Endometrium (tissue), 2 donors: ENCODE results near the gene ATP8A2.
"Not testable (repeated sequence)": the region's sequence is repeated elsewhere in the genome, so short reads cannot be mapped to it uniquely, and the experiment has no call there.

Experiments used
- FAIRE-seq: peaks from 2 replicates; lab custom pipeline; 2012; peaks lifted over from hg19 to GRCh38; lab: Jason Lieb, UNC
- donor health status: control.
- donor health status: control.

ATP8A2 gene

DNA sequence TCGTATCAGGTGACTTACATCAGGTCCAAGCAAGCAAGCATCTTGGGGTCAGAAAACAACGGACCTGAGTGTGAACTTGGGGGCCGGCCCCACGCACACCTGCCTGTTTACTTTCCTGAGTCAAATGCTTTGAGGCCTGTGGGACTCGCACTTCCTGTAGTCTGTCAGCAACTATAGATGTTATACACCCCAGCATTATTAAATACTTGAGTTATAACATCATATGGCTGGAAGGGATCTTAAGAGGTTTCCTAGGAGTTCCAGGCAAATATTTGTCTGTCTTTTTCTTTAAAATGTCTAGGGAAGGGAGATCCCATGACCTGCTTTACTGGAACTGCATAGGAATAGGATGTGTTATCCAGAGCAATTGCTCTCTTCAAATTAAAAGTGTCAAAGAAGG lies 399.4 kb downstream of the ATP8A2 start:
- FAIRE-seq, result no peak

GRCh38 chr13:25771641-25772478 lies 400.1 kb downstream of the ATP8A2 start:
- FAIRE-seq, result no peak

GRCh38 chr13:25772534-25772933 lies 400.8 kb downstream of the ATP8A2 start:
- not testable (repeated sequence) for FAIRE-seq

DNA sequence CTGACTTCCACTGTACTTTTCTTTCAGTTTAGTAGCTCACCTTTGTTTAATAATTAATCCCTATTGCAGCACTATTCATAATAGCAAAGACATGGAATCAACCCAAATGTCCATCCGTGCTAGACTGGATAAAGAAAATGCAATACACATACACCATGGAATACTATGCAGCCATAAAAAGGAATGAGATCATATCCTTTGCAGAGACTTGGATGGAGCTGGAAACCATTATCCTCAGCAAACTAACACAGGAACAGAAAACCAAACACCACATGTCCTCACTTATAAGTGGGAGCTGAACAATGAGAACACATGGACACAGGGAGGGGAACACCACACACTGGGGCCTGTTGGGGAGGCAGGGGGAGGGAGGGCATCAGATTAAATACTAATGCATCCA lies 402.3 kb downstream of the ATP8A2 start:
- not testable (repeated sequence) for FAIRE-seq

- no peak for FAIRE-seq
Measured at GRCh38 chr13:25775275-25775674, 403.5 kb downstream of the ATP8A2 start.

DNA sequence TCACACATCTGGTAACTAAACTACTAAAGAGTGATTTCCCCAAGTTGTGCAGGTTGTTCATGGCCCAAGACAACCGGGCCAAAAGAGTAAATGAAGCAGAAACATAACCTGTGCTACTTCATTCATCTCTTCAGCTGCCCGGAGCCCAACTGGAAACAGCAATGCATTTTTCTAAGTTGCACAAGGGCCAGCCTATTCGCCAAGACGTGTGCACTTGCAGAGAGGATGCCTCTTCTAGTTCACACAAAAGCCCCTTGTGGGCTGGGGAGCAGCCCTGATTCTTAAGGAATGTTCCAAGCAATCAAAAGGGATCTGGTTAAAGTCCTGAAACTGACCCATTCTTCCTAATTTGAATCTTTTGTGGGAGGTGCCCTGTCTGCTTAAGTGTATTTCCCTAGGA lies 404.2 kb downstream of the ATP8A2 start:
- FAIRE-seq, result no peak

DNA sequence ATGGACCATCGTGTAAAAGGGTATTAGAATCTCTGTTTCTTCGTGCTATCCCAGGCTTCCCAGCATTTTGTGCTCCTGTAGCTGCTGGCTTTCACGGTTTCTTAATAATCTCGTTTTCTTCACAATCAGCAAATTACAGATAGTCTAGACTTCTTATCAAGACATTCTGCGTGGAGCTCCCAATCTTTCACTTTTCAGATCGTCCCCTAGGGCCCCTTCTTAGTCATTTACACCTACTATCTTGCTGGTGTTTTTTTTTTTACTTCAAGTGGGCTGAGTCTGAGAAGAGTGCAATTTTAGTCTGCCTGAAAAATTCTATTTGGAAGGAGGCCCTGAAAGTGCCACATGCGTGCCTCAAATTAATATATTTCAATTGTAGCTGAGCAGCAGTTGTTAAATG lies 404.9 kb downstream of the ATP8A2 start:
- FAIRE-seq, result no peak

- FAIRE-seq, result no peak
Measured at GRCh38 chr13:25777509-25777908, 405.7 kb downstream of the ATP8A2 start.

GRCh38 chr13:25778365-25778764 lies 406.6 kb downstream of the ATP8A2 start:
- no peak for FAIRE-seq

DNA sequence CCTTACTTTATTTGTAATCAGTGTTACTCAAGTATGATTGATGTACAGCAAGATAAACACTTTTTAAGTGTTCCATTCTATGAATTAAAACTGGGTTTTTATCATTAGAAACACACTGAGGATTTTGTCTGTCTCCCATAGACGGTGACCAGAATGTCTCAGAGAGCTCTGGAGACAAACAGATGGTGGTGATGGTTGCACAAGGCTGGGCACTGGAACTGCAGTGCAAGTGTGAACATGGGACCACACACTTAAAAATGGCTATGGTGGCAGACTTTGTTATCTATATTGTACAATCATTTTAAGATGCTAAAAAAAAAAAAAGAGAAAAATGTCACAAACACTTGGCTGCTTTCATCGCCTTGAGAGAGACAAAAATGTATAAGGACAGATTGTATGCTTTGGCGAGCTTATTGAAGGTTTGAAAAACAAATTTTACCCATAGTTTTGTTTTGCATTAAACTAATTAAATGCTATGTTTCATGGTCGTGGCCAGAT lies 407.1 kb downstream of the ATP8A2 start:
- no peak for FAIRE-seq

DNA sequence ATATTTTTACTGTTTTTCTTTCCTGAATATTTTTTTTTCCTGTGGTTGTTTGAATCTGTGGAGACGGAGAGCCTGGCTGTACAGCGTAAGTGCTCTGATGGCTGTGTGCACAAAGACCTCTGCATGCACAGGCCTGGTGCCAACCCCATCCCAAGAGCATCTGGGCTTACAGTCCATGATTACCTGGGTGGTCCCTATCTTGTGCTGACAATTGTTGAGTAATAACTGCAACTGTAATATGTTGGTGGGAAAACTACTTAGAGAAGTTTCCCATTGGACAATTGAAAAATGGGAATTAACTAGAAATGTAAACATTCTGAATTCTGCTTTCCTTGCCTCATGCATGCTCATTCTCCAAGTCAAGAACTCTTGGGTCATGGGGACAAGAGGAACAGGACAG lies 411.3 kb downstream of the ATP8A2 start:
- FAIRE-seq, result no peak

DNA sequence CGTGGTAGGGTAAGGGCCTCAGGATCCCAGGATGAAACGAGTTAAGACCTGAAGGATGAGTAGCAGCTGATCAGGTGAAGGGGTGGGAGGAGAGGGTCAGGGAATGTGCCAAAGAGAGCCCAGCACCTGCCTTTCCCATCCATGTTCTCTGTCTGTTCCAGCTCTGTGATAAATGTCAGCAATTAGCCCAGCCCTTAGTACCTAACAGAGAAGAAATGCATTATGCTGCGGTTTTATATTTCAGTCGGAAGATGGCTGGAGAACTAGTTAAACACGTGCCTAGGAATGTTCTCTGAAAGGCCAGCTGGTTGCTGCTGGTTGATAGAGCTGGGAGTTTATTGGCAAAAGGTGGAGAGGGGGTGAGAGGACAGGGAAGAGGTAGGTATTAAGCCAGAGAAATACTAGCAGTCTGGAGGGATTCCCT lies 411.8 kb downstream of the ATP8A2 start:
- FAIRE-seq, result no peak

DNA sequence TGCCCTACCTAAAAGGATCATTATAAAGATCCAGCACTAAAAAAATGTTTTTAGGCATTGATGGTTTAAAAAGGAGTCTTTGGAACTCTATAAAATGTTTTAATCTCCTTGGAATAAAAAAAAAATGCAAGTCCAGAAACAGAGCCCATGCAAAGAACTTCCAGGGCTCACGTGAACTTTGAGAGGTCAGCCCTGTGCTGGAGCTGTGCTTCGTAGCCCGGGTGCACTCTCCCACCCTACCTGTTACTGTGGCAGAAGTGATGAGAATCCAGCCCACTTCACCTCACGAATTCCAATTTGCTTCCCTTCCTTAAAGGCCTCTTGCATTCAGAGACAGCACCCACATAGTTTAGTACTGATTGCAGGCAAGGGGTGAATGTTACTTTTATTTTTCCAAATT lies 412.3 kb downstream of the ATP8A2 start:
- no peak for FAIRE-seq

DNA sequence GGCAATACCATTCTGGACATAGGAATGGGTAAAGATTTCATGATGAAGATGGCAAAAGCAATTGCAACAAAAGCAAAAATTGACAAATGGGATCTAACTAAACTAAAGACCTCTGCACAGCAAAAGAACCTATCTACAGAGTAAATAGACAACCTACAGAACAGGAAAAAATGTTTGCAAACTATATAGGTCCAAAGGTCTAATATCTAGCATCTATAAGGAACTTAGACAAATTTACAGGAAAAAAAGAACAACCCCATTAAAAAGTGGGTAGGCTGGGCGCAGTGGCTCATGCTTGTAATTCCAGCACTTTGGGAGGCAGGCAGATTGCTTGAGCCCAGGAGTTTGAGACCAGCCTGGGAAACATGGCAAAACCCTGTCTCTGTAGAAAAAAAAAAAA lies 418.4 kb downstream of the ATP8A2 start:
- FAIRE-seq, result not testable (repeated sequence)

DNA sequence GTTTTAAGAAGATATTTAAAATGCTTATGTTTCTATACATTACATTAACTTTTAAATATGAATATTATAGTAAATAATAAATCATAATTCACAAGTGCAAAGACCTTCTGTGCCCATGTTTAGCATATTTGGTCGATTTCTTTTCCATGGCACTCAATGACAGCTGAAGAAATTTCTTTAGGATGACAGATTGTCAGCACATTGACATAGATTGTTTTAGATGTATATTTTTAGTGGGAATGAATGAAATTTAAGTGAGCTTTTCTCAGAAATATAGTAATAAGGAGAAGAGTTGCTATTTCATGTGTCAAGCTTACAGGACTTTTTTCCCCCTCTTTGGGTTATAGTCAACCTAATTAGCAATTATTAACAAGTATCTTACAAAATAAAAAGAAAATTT lies 423.5 kb downstream of the ATP8A2 start:
- FAIRE-seq, result no peak

DNA sequence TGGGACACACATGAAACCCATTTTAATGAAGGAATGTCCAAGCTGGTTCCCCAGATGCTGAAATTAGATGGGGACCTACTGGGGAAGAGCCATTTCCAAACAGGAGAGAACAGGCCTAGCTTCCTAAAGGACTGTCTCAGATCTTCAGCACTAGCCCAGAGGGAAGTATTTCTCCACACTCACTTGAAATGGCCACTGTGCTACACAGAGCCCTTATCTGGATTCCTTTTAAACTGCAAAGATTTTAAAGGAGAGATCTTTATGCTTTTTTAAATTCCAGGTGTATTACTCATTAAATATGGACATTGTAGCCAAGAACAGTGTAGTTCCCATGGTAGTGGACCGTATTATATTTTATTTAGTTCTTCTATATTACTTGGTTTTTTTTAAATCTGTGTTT lies 424.7 kb downstream of the ATP8A2 start:
- no peak for FAIRE-seq

DNA sequence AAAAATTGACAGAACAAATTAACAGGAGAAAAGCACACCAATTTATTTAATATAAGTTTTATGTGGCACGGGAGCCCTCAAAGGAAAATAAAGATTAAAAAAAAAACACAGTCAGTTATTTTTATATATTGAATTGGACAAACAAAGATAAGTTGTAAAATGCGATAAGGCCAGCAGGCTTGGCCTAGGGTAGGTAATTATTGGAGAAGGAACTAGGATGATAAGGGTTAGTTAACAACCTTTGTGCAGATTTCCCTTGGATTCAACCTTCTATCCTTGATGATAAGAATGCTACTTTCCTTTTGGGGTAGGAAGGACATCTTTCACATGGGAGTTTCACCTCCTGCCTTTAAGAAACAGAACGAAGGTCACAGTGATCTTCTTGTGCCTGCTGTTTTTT lies 427.2 kb downstream of the ATP8A2 start:
- FAIRE-seq, result no peak

DNA sequence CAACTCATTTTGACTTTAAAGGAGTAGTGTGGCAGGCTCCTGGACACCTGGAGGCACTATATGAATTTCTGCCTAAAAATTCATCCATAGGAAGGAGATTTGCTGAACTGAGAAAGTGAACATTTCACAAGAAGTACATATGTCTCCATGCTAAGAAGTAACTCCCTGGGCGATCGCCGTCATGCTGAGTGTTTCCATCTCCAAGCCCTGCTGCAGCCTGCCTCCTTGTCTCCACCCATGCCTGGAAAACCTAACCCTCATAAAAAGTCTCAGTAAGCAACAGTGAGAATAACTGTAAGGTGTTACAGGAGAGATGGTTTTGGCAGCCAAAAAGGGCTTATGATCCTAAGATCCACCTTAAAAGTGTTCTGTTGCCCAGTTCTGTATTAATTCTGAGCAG lies 428.7 kb downstream of the ATP8A2 start:
- FAIRE-seq, result no peak

DNA sequence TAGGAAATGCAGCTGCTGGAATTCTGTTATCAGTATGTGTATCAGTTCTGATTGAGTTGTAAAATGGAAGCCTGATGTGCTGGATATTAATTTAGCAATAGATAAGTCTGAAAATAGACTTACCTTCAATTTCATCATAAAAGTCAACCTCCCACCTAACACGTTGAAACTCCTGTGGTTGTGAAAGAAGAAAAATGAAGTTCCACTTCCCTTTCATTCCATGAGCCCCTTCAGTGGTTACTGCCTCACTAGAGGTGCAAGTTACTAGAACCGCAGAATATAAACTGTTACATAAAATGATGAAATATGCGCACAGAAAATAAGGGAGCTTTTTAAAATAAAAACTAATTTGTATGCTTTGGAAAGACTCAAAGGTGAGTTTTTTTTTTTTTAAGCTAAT lies 430.8 kb downstream of the ATP8A2 start:
- FAIRE-seq, result no peak

DNA sequence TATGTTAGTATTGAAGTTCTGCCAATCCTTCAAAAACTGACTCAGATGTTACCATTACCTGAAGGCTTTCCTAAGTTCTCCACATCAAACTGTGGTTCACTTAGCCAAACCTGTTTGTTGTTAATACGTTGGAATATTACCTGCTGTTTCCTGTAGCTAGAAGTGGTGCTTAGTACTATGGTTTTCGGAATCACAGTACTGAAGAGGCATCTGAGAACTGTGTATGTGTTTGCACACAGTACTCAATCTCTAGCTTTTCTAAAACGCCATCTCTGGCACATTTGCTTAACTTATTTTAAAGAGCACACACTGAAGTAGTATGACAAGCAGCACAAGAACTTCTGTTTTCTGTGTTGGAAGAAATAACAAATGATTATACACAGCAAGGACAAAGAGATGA lies 431.9 kb downstream of the ATP8A2 start:
- FAIRE-seq, result no peak

DNA sequence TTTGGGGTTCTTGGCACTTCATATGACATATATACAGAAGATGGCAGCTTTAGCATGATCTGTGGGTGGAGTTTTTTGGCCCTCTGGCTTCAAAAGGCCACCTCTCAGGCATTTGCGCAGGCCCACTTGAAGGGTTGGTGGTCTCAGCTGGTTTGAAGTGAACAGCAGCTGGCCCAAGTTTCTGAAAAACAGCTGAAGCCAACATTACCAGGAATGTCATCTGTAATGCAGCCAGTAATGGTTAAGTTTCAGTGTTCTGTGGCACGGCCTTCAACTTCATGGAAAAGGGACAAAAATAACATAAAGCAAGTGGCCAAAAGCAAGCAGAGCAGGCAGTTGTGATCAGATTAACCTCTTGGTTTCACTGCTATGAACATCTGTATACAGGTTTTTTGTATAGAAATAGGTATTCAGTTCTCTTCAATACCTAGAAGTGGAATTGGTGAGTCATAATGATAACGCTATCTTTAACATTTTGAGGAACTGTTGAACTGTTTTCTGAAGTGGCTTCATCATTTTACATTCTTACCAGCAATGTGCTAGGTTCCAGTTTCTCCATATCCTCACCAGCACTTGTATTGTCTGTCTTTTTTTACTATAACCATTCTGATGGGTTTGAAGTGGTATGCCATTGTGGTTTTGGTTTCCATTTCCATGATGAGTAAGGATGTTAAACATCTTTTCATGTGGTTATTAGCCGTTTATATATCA lies 434.6 kb downstream of the ATP8A2 start:
- FAIRE-seq, result no peak

DNA sequence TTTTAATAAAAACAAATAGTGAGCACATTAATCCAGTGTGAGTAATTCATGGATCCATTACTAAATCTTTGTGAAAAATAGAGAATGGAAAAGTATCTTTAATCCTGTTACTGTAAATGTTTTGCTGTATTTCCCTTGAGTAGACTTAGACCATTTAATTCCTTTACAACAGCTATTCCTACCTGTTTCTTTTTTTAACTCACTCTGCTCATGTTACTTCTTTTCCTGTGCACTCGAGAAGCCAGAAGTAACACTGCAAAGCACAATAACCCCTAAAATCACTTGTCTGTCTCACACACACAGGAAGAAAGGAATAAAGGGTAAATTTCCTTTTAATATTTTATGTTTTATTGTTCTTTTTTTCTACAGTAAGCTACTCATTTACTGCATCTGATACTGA lies 435.8 kb downstream of the ATP8A2 start:
- FAIRE-seq, result no peak

- FAIRE-seq, result no peak
Measured at GRCh38 chr13:25811506-25811905, 439.7 kb downstream of the ATP8A2 start.

DNA sequence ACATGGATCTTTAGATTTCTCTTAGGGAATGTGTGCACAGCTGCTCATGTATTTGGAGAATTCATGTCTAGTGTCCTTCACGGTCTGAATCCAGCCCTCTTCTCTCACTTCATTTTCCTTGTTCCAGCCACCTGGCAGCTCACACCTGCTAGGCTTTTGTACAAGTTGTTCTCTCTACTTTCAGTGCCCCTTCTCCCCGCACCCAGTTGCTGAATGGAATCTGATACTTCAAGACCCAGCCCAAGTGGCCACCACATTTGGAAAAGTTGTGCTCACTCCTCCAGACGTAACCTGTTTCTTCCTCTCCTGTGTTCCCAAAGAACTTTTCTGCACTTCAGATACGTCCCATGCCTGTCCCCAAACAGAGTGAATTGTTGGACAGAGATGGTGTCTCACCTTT lies 444.5 kb downstream of the ATP8A2 start:
- no peak for FAIRE-seq
